ENCODE data around the gene CDK5RAP1. TPM values are rescaled to one million over a fixed set of nuclear protein-coding genes. Genes with fewer than 3 reads are reported as not detected.

CDK5RAP1 gene
- total RNA-seq, 1 donor from 2014 or later, result 59.6 TPM

DNA sequence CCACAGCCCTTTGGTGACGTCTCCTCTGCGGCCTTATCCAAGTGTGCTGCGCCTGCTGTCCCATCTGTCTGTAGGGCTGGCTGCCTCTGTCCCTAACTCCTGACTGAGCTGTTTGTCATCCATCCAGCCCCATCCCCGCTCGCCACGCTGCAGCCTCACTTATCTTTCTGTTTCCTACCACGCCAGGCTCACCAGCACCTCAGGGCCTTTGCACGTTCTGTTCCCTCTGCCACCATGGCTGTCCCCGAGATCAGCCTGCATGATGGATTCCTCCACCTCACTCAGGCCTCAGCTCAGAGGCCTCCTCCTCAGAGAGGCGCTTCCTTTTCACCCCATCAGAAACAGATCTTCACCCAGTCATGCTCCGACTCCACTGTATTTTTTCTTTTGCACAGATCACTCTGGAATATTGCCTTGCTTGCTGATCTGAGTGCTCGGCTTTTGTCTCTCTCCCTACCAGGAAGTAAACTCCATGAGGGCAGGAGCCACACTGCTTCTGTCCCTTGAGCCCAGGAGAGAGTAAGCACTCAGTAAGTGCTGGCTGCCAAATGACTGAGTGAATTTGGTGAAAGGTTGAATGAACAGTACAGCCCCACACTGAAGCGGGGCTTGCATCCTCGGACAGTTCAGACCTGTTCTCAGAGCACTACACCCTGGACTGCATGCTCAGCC, 83.8 kb downstream of the CDK5RAP1 start:
- no peak for DNase-seq (ENCODE audit: low spot score, unreplicated experiment)
- Mint-ChIP-seq H3K27me3 (peaks cover 27% of the 10 kb centered on the region), H3K36me3 (ENCODE audit: insufficient read depth) (no peaks in the 10 kb centered on the region), H3K4me3 (ENCODE audit: low read depth) (no peak overlapping the region), H3K9me3 (ENCODE audit: low read depth) (no peaks in the 10 kb centered on the region), H3K4me1 (ENCODE audit: low read depth) (no peaks in the 10 kb centered on the region), H3K27ac (no peak overlapping the region)
- TF ChIP-seq, protein P1, sequence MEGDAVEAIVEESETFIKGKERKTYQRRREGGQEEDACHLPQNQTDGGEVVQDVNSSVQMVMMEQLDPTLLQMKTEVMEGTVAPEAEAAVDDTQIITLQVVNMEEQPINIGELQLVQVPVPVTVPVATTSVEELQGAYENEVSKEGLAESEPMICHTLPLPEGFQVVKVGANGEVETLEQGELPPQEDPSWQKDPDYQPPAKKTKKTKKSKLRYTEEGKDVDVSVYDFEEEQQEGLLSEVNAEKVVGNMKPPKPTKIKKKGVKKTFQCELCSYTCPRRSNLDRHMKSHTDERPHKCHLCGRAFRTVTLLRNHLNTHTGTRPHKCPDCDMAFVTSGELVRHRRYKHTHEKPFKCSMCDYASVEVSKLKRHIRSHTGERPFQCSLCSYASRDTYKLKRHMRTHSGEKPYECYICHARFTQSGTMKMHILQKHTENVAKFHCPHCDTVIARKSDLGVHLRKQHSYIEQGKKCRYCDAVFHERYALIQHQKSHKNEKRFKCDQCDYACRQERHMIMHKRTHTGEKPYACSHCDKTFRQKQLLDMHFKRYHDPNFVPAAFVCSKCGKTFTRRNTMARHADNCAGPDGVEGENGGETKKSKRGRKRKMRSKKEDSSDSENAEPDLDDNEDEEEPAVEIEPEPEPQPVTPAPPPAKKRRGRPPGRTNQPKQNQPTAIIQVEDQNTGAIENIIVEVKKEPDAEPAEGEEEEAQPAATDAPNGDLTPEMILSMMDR (IDR thresholded peaks at IDR 0.05; ENCODE audit: unreplicated experiment), result no peak

DNA sequence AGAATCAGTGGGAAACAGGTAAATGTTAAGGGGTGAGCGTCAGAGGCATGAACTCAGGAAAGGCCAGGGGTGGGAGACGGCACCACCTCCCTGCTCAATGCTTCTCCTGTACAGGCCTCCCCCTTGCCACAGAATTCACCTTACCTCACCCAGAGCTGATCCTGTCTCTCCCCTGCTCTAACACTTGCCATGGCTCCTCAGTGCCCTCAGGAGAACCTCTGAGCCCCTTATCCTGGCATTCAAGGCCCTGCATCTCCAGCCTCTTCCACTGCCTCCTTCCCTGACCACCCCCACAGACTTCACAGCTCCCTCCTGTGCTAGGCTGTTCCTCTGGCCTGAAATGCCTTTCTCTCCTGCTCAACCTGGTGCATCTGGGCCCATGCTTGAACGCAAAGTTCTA, 84.4 kb downstream of the CDK5RAP1 start:
- Mint-ChIP-seq H3K27ac (no peak overlapping the region), H3K27me3 (peaks cover 24% of the 10 kb centered on the region), H3K4me1 (ENCODE audit: low read depth) (no peaks in the 10 kb centered on the region), H3K9me3 (ENCODE audit: low read depth) (no peaks in the 10 kb centered on the region), H3K36me3 (ENCODE audit: insufficient read depth) (no peaks in the 10 kb centered on the region), H3K4me3 (ENCODE audit: low read depth) (no peak overlapping the region)
- TF ChIP-seq, protein P1 (IDR thresholded peaks at IDR 0.05; ENCODE audit: unreplicated experiment), result no peak
- no peak for DNase-seq (ENCODE audit: low spot score, unreplicated experiment)

DNA sequence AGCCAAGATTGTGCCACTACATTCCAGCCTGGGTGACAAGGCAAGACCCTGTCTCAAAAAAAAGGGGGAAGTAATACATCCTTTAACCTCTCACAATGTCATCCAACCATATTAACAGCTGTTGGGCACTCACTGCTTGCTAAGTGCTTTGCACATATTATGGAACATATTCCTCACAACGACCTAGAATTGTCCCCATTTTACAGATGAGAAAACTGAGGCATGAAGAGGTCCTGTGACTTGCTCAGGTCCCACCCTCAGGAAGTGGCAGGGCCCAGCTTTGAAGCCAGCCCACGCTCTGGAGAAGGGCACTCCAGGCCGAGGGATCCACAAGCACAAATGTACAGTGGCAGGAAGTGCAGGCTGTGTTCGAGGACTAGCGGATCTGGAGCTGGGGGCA, 85.0 kb downstream of the CDK5RAP1 start:
- Mint-ChIP-seq H3K27ac (no peak overlapping the region), H3K36me3 (ENCODE audit: insufficient read depth) (no peaks in the 10 kb centered on the region), H3K4me1 (ENCODE audit: low read depth) (no peaks in the 10 kb centered on the region), H3K27me3 (peaks cover 24% of the 10 kb centered on the region), H3K4me3 (ENCODE audit: low read depth) (no peak overlapping the region), H3K9me3 (ENCODE audit: low read depth) (no peaks in the 10 kb centered on the region)
- TF ChIP-seq, protein P1 (IDR thresholded peaks at IDR 0.05; ENCODE audit: unreplicated experiment), result no peak
- no peak for DNase-seq (ENCODE audit: low spot score, unreplicated experiment)

DNA sequence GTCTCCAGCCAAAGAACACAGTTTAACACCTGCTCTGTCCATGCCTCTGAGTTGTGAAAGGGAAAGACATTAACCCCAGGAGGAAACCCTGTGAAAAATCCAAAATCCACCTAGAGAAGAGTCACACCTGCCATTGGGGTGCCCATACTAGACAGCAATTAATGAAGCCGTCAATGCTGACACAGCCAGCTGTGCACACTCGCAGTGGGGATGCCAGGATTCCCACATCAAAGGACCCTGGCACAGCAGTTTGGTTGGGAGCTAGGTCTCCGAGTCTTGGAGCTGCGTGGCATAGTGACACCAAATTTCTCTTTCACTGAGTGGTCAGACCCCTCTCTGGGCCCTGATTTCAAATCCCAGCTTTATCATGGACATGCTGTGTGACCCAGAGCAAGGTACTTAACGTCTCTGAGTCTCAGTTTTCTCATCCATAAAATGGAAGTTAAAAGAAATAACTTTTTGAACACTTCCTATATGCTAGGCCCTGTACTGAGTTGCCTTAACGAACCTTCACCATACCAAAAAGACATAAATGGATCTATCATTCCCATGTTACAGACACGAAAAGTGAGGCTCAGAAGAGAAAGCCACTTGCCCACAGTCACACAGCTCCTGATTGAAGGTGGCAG, 87.5 kb downstream of the CDK5RAP1 start:
- Mint-ChIP-seq H3K9me3 (ENCODE audit: low read depth) (no peaks in the 10 kb centered on the region), H3K36me3 (ENCODE audit: insufficient read depth) (no peaks in the 10 kb centered on the region), H3K4me3 (ENCODE audit: low read depth) (no peak overlapping the region)

DNA sequence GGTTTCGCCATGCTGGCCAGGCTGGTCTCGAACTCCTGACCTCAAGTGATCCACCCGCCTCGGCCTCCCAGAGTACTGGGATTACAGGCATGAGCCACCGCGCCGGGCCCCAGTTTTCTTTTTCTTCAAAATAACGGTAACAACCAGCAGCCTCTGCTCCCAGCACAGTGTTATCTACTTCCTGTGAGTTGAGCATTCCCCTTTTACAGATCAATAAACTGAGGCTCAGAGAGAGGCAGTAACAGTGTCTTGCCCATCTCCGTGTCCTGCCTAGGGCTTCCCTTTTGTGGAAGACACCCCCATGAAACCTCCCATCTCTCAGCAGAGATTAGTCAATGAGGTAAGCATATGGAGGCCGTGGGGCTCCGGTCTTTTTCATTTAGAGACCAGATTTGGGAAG, 88.7 kb downstream of the CDK5RAP1 start:
- H3K4me1 Mint-ChIP-seq (ENCODE audit: low read depth), result no peaks in the 10 kb centered on the region
- no peaks in the 10 kb centered on the region for H3K36me3 Mint-ChIP-seq (ENCODE audit: insufficient read depth)
- peaks cover 10% of the 10 kb centered on the region for H3K27me3 Mint-ChIP-seq
- DNase-seq (ENCODE audit: low spot score, unreplicated experiment), result no peak
- TF ChIP-seq, protein P1 (IDR thresholded peaks at IDR 0.05; ENCODE audit: unreplicated experiment), result no peak
- H3K4me3 Mint-ChIP-seq (ENCODE audit: low read depth), result no peak overlapping the region
- H3K27ac Mint-ChIP-seq, result no peak overlapping the region
- H3K9me3 Mint-ChIP-seq (ENCODE audit: low read depth), result peaks cover 3% of the 10 kb centered on the region

More for the DNA sequence above, 87.5 kb downstream of the CDK5RAP1 start:
- Mint-ChIP-seq H3K27ac (no peak overlapping the region), H3K27me3 (peaks cover 17% of the 10 kb centered on the region), H3K4me1 (ENCODE audit: low read depth) (no peaks in the 10 kb centered on the region)
- no peak for DNase-seq (ENCODE audit: low spot score, unreplicated experiment)
- TF ChIP-seq, protein P1 (IDR thresholded peaks at IDR 0.05; ENCODE audit: unreplicated experiment), result no peak

Data from progenitor cell of endocrine pancreas (in vitro differentiated cells).